RWPE2 (cell line): Measurements from ENCODE around the gene ABCC1.
A peak's percentile ranks its signal among the peaks of the same experiment; 100 is the strongest.

ENCODE experiments used
- ATAC-seq: fragments of 200-7000 bp; cut with Tn5 transposase; 3 replicates; pipeline ENCODE4 v1.9.1; 2021; ENCODE audit warnings: low read depth
- DNase-seq: peaks from one replicate; pipeline ENCODE4 v3.0.0-alpha.2; 2020; ENCODE audit warnings: low spot score
- H3K27ac ChIP-seq: fragments of 450-650 bp; 2 replicates; pipeline ENCODE4 v1.5.1; 2017; ENCODE audit warnings: mild to moderate bottlenecking; ENCODE audit not compliant: poor library complexity, severe bottlenecking
- H3K27me3 ChIP-seq: fragments of 250-450 bp; sonication (Bioruptor Pico); 2 replicates; pipeline ENCODE4 v1.5.1; 2021; ENCODE audit warnings: mild to moderate bottlenecking, moderate library complexity; ENCODE audit not compliant: insufficient read depth, poor library complexity, severe bottlenecking
- H3K36me3 ChIP-seq: fragments of 250-450 bp; sonication (Bioruptor Pico); 2 replicates; pipeline ENCODE4 v1.5.1; 2020; ENCODE audit warnings: low read depth, mild to moderate bottlenecking, moderate library complexity
- H3K4me1 ChIP-seq: fragments of 250-450 bp; sonication (Bioruptor Pico); 2 replicates; pipeline ENCODE4 v1.5.1; 2021; ENCODE audit warnings: mild to moderate bottlenecking, moderate library complexity; ENCODE audit not compliant: insufficient read depth, poor library complexity, severe bottlenecking
- H3K4me3 ChIP-seq: fragments of 250-450 bp; sonication (Bioruptor Pico); 2 replicates; pipeline ENCODE4 v1.5.1; 2021; ENCODE audit warnings: mild to moderate bottlenecking, moderate library complexity; ENCODE audit not compliant: severe bottlenecking
- H3K9me3 ChIP-seq: fragments of 250-450 bp; sonication (Bioruptor Pico); 2 replicates; pipeline ENCODE4 v1.5.1; 2021; ENCODE audit warnings: mild to moderate bottlenecking, moderate library complexity; ENCODE audit not compliant: severe bottlenecking
- CTCF ChIP-seq: fragments of 450-650 bp; IDR thresholded peaks from one replicate; pipeline ENCODE4 v1.5.1; 2017; ENCODE audit warnings: mild to moderate bottlenecking, moderate library complexity; ENCODE audit not compliant: poor library complexity, severe bottlenecking

ABCC1 gene

GRCh38 chr16:15960124-15960971 is 10.9 kb downstream of the ABCC1 start:
- Histone ChIP-seq H3K9me3 (peaks cover 2% of the 10 kb centered on the region), H3K27me3 (no peaks in the 10 kb centered on the region), H3K27ac (peak overlapping the region; percentile 11), H3K4me1 (peaks cover 23% of the 10 kb centered on the region), H3K36me3 (no peaks in the 10 kb centered on the region), H3K4me3 (no peak overlapping the region)
- DNase-seq (no peak), ATAC-seq (no peak)
- no peak for TF ChIP-seq CTCF

- DNase-seq, result no peak
- peak overlapping the region; percentile 11 for H3K27ac ChIP-seq
These were observed 11.7 kb downstream of the ABCC1 start for GRCh38 chr16:15961060-15961511.

GRCh38 chr16:15961571-15962090 is 12.2 kb downstream of the ABCC1 start:
- Histone ChIP-seq H3K4me1 (peaks cover 36% of the 10 kb centered on the region), H3K27me3 (no peaks in the 10 kb centered on the region), H3K27ac (peak overlapping the region; percentile 11), H3K36me3 (no peaks in the 10 kb centered on the region), H3K4me3 (no peak overlapping the region), H3K9me3 (peaks cover 2% of the 10 kb centered on the region)
- ATAC-seq, result no peak
- no peak for TF ChIP-seq CTCF
- no peak for DNase-seq

More at GRCh38 chr16:15961060-15961511, 11.7 kb downstream of the ABCC1 start:
- no peak for ATAC-seq
- no peak for TF ChIP-seq CTCF
- H3K36me3 ChIP-seq, result no peaks in the 10 kb centered on the region
- H3K4me3 ChIP-seq, result no peak overlapping the region
- H3K27me3 ChIP-seq, result no peaks in the 10 kb centered on the region
- peaks cover 30% of the 10 kb centered on the region for H3K4me1 ChIP-seq
- H3K9me3 ChIP-seq, result peaks cover 2% of the 10 kb centered on the region

- H3K4me3 ChIP-seq, result no peak overlapping the region
- DNase-seq, result no peak
- H3K36me3 ChIP-seq, result no peaks in the 10 kb centered on the region
- peaks cover 45% of the 10 kb centered on the region for H3K4me1 ChIP-seq
- ATAC-seq, result no peak
- H3K27me3 ChIP-seq, result no peaks in the 10 kb centered on the region
- H3K9me3 ChIP-seq, result peaks cover 2% of the 10 kb centered on the region
- no peak for TF ChIP-seq CTCF
- H3K27ac ChIP-seq, result peak overlapping the region; percentile 86
These were observed 14.0 kb downstream of the ABCC1 start for GRCh38 chr16:15963307-15963910.
